NCI-H446 (cell line): Measurements from ENCODE around the gene RALGAPA2.

ENCODE experiments used
- DNase-seq, 2 experiments: peaks; one replicate each; lab custom pipeline; 2025; lab: John Stamatoyannopoulos, UW

RALGAPA2 gene

GRCh38 chr20:20712474-20713243, at the start of gene RALGAPA2:
Gene RALGAPA2, minus strand, starts transcription at chr20:20712644. Its CDS starts 164 bp downstream, at chr20:20712480.
- DNase-seq, result peak; percentile 98 to 99

GRCh38 chr20:20761301-20761700, 48.9 kb upstream of the RALGAPA2 start:
- no peak for DNase-seq

GRCh38 chr20:20759132-20759531, 46.7 kb upstream of the RALGAPA2 start:
- DNase-seq, result no peak

GRCh38 chr20:20755674-20756319, 43.4 kb upstream of the RALGAPA2 start:
- DNase-seq, result no peak

- DNase-seq, result no peak
Observed at GRCh38 chr20:20755231-20755630, 42.8 kb upstream of the RALGAPA2 start.

- no peak for DNase-seq
Observed at GRCh38 chr20:20754714-20755113, 42.3 kb upstream of the RALGAPA2 start.

GRCh38 chr20:20752712-20753111, 40.3 kb upstream of the RALGAPA2 start:
- no peak for DNase-seq

- DNase-seq, result no peak
Observed at GRCh38 chr20:20747298-20747697, 34.9 kb upstream of the RALGAPA2 start.

- DNase-seq, result peak in 1 of 2 experiments; percentile 60
Observed at GRCh38 chr20:20744170-20744725, 31.8 kb upstream of the RALGAPA2 start.

- DNase-seq, result peak; percentile 90 to 96
Observed at GRCh38 chr20:20743511-20744169, 31.2 kb upstream of the RALGAPA2 start.

- DNase-seq, result peak; percentile 47 to 77
Observed at GRCh38 chr20:20741087-20742045, 28.9 kb upstream of the RALGAPA2 start.

GRCh38 chr20:20740541-20740940, 28.1 kb upstream of the RALGAPA2 start:
- peak in 1 of 2 experiments; percentile 34 for DNase-seq

- DNase-seq, result peak in 1 of 2 experiments; percentile 17
Observed at GRCh38 chr20:20737158-20737557, 24.7 kb upstream of the RALGAPA2 start.

- no peak for DNase-seq
Observed at GRCh38 chr20:20736303-20736702, 23.9 kb upstream of the RALGAPA2 start.

GRCh38 chr20:20734475-20734948, 22.1 kb upstream of the RALGAPA2 start:
- no peak for DNase-seq

- DNase-seq, result no peak
Observed at GRCh38 chr20:20733943-20734342, 21.5 kb upstream of the RALGAPA2 start.

- DNase-seq, result peak in 1 of 2 experiments; percentile 33
Observed at GRCh38 chr20:20732641-20733040, 20.2 kb upstream of the RALGAPA2 start.

- DNase-seq, result no peak
Observed at GRCh38 chr20:20731945-20732296, 19.5 kb upstream of the RALGAPA2 start.

- no peak for DNase-seq
Observed at GRCh38 chr20:20731000-20731944, 18.8 kb upstream of the RALGAPA2 start.

- no peak for DNase-seq
Observed at GRCh38 chr20:20729563-20729962, 17.1 kb upstream of the RALGAPA2 start.
